Lung (tissue), 12 donors: ENCODE data around the gene OR5B3. TPM values are rescaled to one million over a fixed set of nuclear protein-coding genes. Genes with fewer than 3 reads are reported as not detected.

ENCODE experiments used
- ATAC-seq: fragments of 200-7000 bp; cut with Tn5 transposase; one replicate; pipeline ENCODE4 v1.9.1; 2020; ENCODE audit warnings: moderate number of reproducible peaks; ENCODE audit not compliant: insufficient read depth, low FRiP score
- DNase-seq, 3 donors: peaks; one replicate each; pipeline ENCODE4 v3.0.0-alpha.2; 2013 to 2017
- H3K27ac ChIP-seq, 2 donors: one replicate each; pipeline ENCODE4 v1.5.1; 2013; ENCODE audit warnings: mild to moderate bottlenecking in 2 of 2, moderate library complexity in 2 of 2, control low read depth in 1 of 2, inconsistent platforms in 1 of 2, low read depth in 1 of 2, low read length in 1 of 2
- H3K27me3 ChIP-seq, 3 donors: one replicate each; pipeline ENCODE4 v1.5.1; 2013; ENCODE audit warnings: low read length in 2 of 3; ENCODE audit not compliant: control insufficient read depth in 3 of 3, insufficient read depth in 3 of 3
- H3K36me3 ChIP-seq, 4 donors: one replicate each; pipeline ENCODE4 v1.5.1; 2013; ENCODE audit warnings: low read length in 4 of 4, mild to moderate bottlenecking in 1 of 4, moderate library complexity in 1 of 4; ENCODE audit not compliant: control insufficient read depth in 4 of 4, insufficient read depth in 4 of 4
- H3K4me1 ChIP-seq, 5 donors: one replicate each; pipeline ENCODE4 v1.5.1; 2013; ENCODE audit warnings: low read length in 5 of 5, mild to moderate bottlenecking in 2 of 5, moderate library complexity in 1 of 5; ENCODE audit not compliant: control insufficient read depth in 5 of 5, insufficient read depth in 5 of 5
- H3K4me3 ChIP-seq: one replicate; pipeline ENCODE4 v1.5.1; 2013; ENCODE audit warnings: mild to moderate bottlenecking, control low read depth, moderate library complexity
- H3K9ac ChIP-seq, 2 donors: one replicate each; pipeline ENCODE4 v1.5.1; 2013; ENCODE audit warnings: low read length in 2 of 2, control low read depth in 1 of 2; ENCODE audit not compliant: insufficient read depth in 1 of 2
- H3K9me3 ChIP-seq, 4 donors: one replicate each; pipeline ENCODE4 v1.5.1; 2013; ENCODE audit warnings: low read length in 3 of 4, mild to moderate bottlenecking in 1 of 4, moderate library complexity in 1 of 4; ENCODE audit not compliant: control insufficient read depth in 4 of 4, insufficient read depth in 3 of 4
- CTCF ChIP-seq: IDR thresholded peaks from 2 replicates; pipeline ENCODE4 v1.5.1; 2012; ENCODE audit warnings: mild to moderate bottlenecking; ENCODE audit errors: control extremely low read depth, extremely low read depth
- WGBS, 2 donors: extraction: QIAGEN DNeasy Blood & Tissue Kit; methylation state at CpG; one replicate each; pipeline ENCODE4 v1.1.7; 2013; 5-methylcytosine and 5-hydroxymethylcytosine counted together
- polyA plus RNA-seq, 2 donors: library from polyadenylated mRNA; stranded (reverse); fragments of 200-250 nt; gene quantifications; one replicate each; pipeline ENCODE4 v1.2.1, GENCODE V29; 2013
- total RNA-seq, 2 donors: library from RNA; depleted of rRNA in 1 of 2; stranded (reverse); fragments of >200 nt in 1 of 2; gene quantifications; one replicate each; pipeline ENCODE4 v1.2.1, GENCODE V29; 2014 to 2021
- donor health status: control.
- donor health status: control.
- donor health status: Bipolar disorder and iron deficiency.
- donor health status: healthy.
- donor health status: DM: yes; HTN: yes; CAD: no.

The OR5B3 gene
- total and polyA plus RNA-seq, 4 donors: not detected

GRCh38 chr11:58394195-58394594 lies 12.5 kb downstream of the OR5B3 start:
- Histone ChIP-seq H3K4me1 (no peaks in the 10 kb centered on the region), H3K27ac (no peak overlapping the region), H3K27me3 (no peaks in the 10 kb centered on the region), H3K4me3 (no peak overlapping the region), H3K36me3 (no peaks in the 10 kb centered on the region), H3K9ac (no peak overlapping the region), H3K9me3 (peaks cover 0 to 4% (median under 1%) of the 10 kb centered on the region in 4 donors)
- DNase-seq (no peak), ATAC-seq (no peak)
- TF ChIP-seq CTCF: no peak

GRCh38 chr11:58392746-58393145 lies 13.9 kb downstream of the OR5B3 start:
- H3K9me3 ChIP-seq: peaks cover 0 to 4% (median under 1%) of the 10 kb centered on the region in 4 donors
- DNase-seq (no peak), ATAC-seq (no peak)
- H3K4me3 ChIP-seq: no peak overlapping the region
- no peaks in the 10 kb centered on the region for H3K36me3 ChIP-seq
- TF ChIP-seq CTCF: no peak
- no peaks in the 10 kb centered on the region for H3K27me3 ChIP-seq
- WGBS, 2 donors: 50 to 72% methylated on average over 1 of the region's 1 CpG
- H3K9ac ChIP-seq: no peak overlapping the region
- H3K27ac ChIP-seq: no peak overlapping the region
- no peaks in the 10 kb centered on the region for H3K4me1 ChIP-seq

- 93 to 100% methylated on average over 1 of the region's 1 CpG for WGBS, 2 donors
- no peak overlapping the region for H3K9ac ChIP-seq
- H3K36me3 ChIP-seq: no peaks in the 10 kb centered on the region
- TF ChIP-seq CTCF: no peak
- no peak overlapping the region for H3K27ac ChIP-seq
- DNase-seq (no peak), ATAC-seq (no peak)
- peaks cover 0 to 4% (median under 1%) of the 10 kb centered on the region in 4 donors for H3K9me3 ChIP-seq
- H3K4me1 ChIP-seq: no peaks in the 10 kb centered on the region
- H3K4me3 ChIP-seq: no peak overlapping the region
- H3K27me3 ChIP-seq: no peaks in the 10 kb centered on the region
These were observed 14.8 kb downstream of the OR5B3 start for GRCh38 chr11:58391879-58392278.

- Histone ChIP-seq H3K27me3 (no peaks in the 10 kb centered on the region), H3K4me1 (no peaks in the 10 kb centered on the region), H3K36me3 (no peaks in the 10 kb centered on the region), H3K27ac (no peak overlapping the region), H3K9me3 (peaks cover 0 to 4% (median under 1%) of the 10 kb centered on the region in 4 donors), H3K9ac (no peak overlapping the region), H3K4me3 (no peak overlapping the region)
- no peak for ATAC-seq
- 85 to 92% methylated on average over 15 to 18 of the region's 18 CpGs for WGBS, 2 donors
- TF ChIP-seq CTCF: no peak
- DNase-seq: no peak
These were observed 16.1 kb downstream of the OR5B3 start for GRCh38 chr11:58390551-58391063.
